Peyer's patch (tissue), 4 donors: ENCODE results near the gene DISP3. TPM values are rescaled to one million over a fixed set of nuclear protein-coding genes. Genes with fewer than 3 reads are reported as not detected.

Source experiments
- DNase-seq, 3 donors: peaks; one replicate each; pipeline ENCODE4 v3.0.0-alpha.2; 2017 to 2019
- H3K27ac ChIP-seq, 4 donors: fragments of 200-600 bp; sonication (generic); one replicate each; pipeline ENCODE4 v1.5.1; 2016 to 2019
- H3K27me3 ChIP-seq, 2 donors: fragments of 200-600 bp; sonication (generic); one replicate each; pipeline ENCODE4 v1.5.1; 2019
- H3K36me3 ChIP-seq, 3 donors: fragments of 200-600 bp; sonication (generic); one replicate each; pipeline ENCODE4 v1.5.1; 2016 to 2019
- H3K4me1 ChIP-seq, 4 donors: fragments of 200-600 bp; sonication (generic); one replicate each; pipeline ENCODE4 v1.5.1; 2016 to 2019
- H3K4me3 ChIP-seq, 4 donors: fragments of 200-600 bp; sonication (generic); 1 replicate in 3 of 4; 2 replicates in 1 of 4; pipeline ENCODE4 v1.5.1; 2016 to 2019; ENCODE audit warnings: mild to moderate bottlenecking in 1 of 4
- H3K9me3 ChIP-seq, 4 donors: fragments of 200-600 bp; sonication (generic); one replicate each; pipeline ENCODE4 v1.5.1; 2016 to 2019; ENCODE audit warnings: mild to moderate bottlenecking in 1 of 4
- POLR2A ChIP-seq, 2 donors: fragments of 450-650 bp; IDR thresholded peaks; one replicate each; pipeline ENCODE4 v1.5.1; 2017; ENCODE audit warnings: antibody characterized with exemption in 2 of 2, mild to moderate bottlenecking in 2 of 2, moderate library complexity in 2 of 2
- total RNA-seq, 4 donors: library from RNA; depleted of rRNA; stranded (reverse); fragments of >200 nt; gene quantifications; one replicate each; pipeline ENCODE4 v1.1.0, GENCODE V29; 2016
- TF ChIP-seq, protein P1 (sequence below), 6 experiments: fragments of 450-650 bp in 4 of 6; fragments of 200-600 bp in 2 of 6; sonication (generic) in 1 of 6; IDR thresholded peaks; one replicate each; pipeline ENCODE4 v1.5.1; 2017 to 2019; ENCODE audit warnings: antibody characterized with exemption in 6 of 6, mild to moderate bottlenecking in 3 of 6, moderate library complexity in 1 of 6

Gene DISP3
- total RNA-seq, 4 donors from 2014 or later: 0.54 to 2.4 (median 1.8) TPM; not detected in 1

DNA sequence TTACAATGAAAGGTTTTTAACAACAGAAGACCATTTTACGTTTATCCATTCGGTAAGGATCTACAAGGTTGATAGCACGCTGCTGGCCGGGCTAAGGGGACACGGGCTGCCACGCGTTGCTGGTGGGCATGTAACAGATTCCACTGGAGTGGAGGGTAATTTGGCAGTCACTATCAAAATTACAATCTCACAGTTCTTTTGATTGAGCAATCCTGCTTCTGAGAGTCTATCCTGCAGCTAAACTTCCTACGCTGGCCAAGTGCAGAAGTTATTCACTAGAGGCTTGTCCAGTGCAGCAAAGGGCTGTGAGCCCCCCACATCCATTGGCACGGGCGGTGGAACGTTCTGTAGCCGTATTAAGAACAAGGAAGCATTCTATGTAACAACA lies 61.8 kb downstream of the DISP3 start:
- Histone ChIP-seq H3K27ac (no peak overlapping the region), H3K36me3 (no peaks in the 10 kb centered on the region), H3K4me1 (no peaks in the 10 kb centered on the region), H3K27me3 (no peaks in the 10 kb centered on the region), H3K9me3 (no peaks in the 10 kb centered on the region), H3K4me3 (no peak overlapping the region)
- no peak for DNase-seq
- TF ChIP-seq, protein P1, sequence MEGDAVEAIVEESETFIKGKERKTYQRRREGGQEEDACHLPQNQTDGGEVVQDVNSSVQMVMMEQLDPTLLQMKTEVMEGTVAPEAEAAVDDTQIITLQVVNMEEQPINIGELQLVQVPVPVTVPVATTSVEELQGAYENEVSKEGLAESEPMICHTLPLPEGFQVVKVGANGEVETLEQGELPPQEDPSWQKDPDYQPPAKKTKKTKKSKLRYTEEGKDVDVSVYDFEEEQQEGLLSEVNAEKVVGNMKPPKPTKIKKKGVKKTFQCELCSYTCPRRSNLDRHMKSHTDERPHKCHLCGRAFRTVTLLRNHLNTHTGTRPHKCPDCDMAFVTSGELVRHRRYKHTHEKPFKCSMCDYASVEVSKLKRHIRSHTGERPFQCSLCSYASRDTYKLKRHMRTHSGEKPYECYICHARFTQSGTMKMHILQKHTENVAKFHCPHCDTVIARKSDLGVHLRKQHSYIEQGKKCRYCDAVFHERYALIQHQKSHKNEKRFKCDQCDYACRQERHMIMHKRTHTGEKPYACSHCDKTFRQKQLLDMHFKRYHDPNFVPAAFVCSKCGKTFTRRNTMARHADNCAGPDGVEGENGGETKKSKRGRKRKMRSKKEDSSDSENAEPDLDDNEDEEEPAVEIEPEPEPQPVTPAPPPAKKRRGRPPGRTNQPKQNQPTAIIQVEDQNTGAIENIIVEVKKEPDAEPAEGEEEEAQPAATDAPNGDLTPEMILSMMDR (IDR thresholded peaks at IDR 0.05): no peak
- no peak for TF ChIP-seq POLR2A (IDR thresholded peaks at IDR 0.05)

DNA sequence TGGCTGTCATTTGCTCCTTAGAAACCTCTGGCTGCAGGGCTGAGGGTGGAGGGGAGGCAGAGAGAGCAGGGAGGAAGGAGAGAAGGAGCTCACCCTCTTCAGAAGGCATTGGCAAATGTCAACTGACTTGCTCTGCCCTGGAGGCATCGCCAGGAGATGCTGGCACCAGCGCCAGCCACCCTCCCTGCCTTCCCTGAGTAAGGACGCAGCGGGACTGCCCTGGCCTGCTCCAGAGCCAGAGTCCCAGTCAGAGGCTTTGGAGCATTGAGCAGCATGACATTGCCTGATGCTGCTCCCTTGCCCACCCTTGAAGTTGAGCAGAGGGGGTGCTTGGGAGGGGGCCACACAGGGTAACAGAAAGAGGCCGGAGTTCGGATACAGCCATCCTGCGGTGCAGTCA lies 62.3 kb downstream of the DISP3 start:
- H3K4me3 ChIP-seq: no peak overlapping the region
- DNase-seq: no peak
- H3K4me1 ChIP-seq: no peaks in the 10 kb centered on the region
- no peaks in the 10 kb centered on the region for H3K27me3 ChIP-seq
- H3K9me3 ChIP-seq: no peaks in the 10 kb centered on the region
- H3K36me3 ChIP-seq: no peaks in the 10 kb centered on the region
- no peak for TF ChIP-seq POLR2A (IDR thresholded peaks at IDR 0.05)
- TF ChIP-seq, protein P1 (IDR thresholded peaks at IDR 0.05): no peak
- no peak overlapping the region for H3K27ac ChIP-seq

DNA sequence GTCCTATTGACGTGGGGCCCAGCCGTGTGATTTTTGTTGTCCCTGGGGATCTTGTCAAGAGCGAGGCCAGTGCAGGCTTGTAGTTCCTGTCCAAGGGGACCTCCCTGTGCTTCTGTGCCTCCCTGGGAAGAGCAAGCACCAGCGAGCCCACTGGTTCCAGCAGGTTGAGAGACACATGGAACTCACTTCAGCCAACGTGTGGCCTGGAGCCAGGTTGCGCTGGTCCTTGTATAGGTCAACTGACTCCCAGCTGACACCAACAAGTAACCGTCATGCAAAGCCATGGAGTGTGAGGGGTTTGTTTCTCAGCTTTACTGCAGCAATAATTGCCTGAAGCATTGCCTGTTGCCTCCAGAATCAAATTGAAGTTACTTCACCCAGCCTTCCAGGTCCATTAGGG lies 63.0 kb downstream of the DISP3 start:
- Histone ChIP-seq H3K4me3 (no peak overlapping the region), H3K36me3 (no peaks in the 10 kb centered on the region), H3K27ac (no peak overlapping the region), H3K4me1 (no peaks in the 10 kb centered on the region), H3K27me3 (no peaks in the 10 kb centered on the region), H3K9me3 (no peaks in the 10 kb centered on the region)
- no peak for TF ChIP-seq POLR2A (IDR thresholded peaks at IDR 0.05)
- TF ChIP-seq, protein P1 (IDR thresholded peaks at IDR 0.05): no peak
- no peak for DNase-seq

DNA sequence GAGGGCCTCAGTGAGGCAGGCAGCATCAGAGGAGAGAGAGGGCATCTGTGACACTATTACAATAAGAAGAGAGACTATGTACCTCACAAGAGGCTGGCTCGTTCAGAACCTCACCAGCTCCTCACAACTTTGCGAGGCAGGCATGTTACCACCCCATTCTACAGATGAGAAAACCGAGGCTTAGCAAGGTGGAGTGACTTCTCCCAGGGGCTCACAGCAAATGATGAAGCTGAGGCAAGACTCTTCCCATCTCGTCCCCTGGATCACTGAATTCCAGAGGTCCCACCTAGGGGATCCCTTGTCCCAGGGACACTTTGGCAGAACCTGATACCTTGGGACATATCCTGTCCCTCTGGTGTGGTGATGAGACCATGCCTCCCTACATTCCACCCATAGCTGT lies 64.4 kb downstream of the DISP3 start:
- H3K27ac ChIP-seq: no peak overlapping the region
- TF ChIP-seq, protein P1 (IDR thresholded peaks at IDR 0.05): no peak
- TF ChIP-seq POLR2A (IDR thresholded peaks at IDR 0.05): no peak
- H3K36me3 ChIP-seq: no peaks in the 10 kb centered on the region
- H3K4me3 ChIP-seq: no peak overlapping the region
- no peaks in the 10 kb centered on the region for H3K27me3 ChIP-seq
- no peak for DNase-seq
- H3K4me1 ChIP-seq: no peaks in the 10 kb centered on the region
- H3K9me3 ChIP-seq: no peaks in the 10 kb centered on the region

DNA sequence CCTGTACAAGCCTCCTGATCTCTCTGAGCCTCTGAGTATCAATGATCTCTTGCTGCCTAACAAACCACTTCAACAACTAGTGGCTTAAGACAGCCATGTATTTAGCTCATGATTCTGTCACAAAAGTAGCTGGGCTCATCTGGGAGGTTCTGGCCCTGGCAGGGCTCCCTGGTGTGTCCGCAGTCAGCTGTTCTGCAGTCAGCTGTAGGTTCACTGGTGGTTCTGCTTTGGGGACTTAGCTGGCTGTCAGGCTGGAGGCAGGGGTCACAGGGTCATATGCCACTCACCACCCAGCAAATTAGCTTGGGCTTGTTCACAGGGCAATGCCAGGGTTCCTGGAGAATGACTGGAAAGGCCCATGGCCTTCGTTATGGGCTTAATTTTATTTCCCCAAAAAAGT lies 64.8 kb downstream of the DISP3 start:
- TF ChIP-seq, protein P1 (IDR thresholded peaks at IDR 0.05): no peak
- no peak for TF ChIP-seq POLR2A (IDR thresholded peaks at IDR 0.05)
- H3K9me3 ChIP-seq: no peaks in the 10 kb centered on the region
- H3K4me3 ChIP-seq: no peak overlapping the region
- no peaks in the 10 kb centered on the region for H3K4me1 ChIP-seq
- no peaks in the 10 kb centered on the region for H3K36me3 ChIP-seq
- no peak for DNase-seq
- no peaks in the 10 kb centered on the region for H3K27me3 ChIP-seq
- no peak overlapping the region for H3K27ac ChIP-seq

DNA sequence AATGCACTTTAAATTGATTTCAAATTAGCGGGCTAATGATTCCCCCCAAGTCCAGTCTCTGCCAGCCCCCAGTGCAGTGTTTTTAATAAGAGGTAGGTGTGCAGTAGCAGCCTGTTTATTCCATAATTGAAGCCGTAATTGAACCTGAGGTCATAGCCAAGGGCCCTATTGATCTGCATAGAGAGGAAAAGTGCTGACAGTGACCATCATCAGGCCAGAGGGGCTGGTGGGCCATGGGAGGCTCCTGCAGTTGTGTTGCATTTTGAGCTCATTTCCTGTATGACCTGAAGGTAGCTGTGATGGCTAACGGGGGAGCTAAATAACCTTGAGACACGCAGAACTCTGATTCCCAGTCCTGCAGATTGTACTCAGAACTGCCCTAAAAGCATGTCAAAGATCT lies 67.5 kb downstream of the DISP3 start:
- no peaks in the 10 kb centered on the region for H3K9me3 ChIP-seq
- no peaks in the 10 kb centered on the region for H3K4me1 ChIP-seq
- H3K27ac ChIP-seq: no peak overlapping the region
- no peak for TF ChIP-seq POLR2A (IDR thresholded peaks at IDR 0.05)
- TF ChIP-seq, protein P1 (IDR thresholded peaks at IDR 0.05): no peak
- H3K4me3 ChIP-seq: no peak overlapping the region
- H3K27me3 ChIP-seq: no peaks in the 10 kb centered on the region
- DNase-seq: no peak
- no peaks in the 10 kb centered on the region for H3K36me3 ChIP-seq
